ENCODE measurements around the gene FSIP1.

- TF ChIP-seq CTCF (IDR thresholded peaks at IDR 0.05) (no peak), POLR2A (IDR thresholded peaks at IDR 0.05) (no peak)
These were observed 161.4 kb downstream of the FSIP1 start for GRCh38 chr15:39621210-39621609.
